ENCODE data around the gene ACOX1.
A peak's percentile ranks its signal among the peaks of the same experiment; 100 is the strongest.

The ACOX1 gene

DNA sequence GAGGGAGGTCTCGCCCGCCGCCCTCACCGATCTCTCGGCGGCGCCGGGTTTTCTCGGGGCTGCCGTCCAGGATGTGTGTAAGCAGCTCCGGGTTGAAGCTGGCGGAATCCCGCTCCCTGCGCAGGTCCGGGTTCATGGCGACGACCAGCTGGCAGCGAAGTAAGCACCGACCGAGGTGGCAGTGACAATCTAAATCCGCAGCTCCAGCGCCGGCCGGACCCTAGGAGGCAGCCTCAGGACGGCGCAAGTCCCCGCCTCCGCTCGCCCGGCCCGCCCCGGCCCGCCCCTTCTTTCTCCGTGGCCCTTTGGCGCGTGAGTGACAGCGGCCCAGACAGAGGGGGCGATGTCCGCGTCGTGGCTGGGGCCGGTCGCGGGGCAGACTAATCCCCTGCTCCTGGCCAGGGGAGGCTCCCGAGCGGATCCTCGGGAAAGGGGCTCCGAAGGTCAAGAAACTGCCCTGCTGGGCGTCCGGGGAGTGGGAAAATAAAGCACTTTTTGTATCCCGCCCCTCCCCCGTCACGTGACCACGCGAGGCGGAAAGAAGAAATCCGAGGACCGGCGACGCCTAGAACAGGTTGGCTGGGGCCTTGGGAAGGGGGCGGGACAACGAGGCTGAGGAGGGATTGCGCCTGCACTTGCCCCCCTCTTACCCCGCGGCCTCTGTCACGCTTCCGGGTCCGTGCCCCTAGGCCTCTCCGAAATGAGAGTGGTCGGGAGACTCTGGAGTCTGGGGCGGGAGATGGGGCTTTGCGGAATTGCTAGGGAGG lies at the start of gene ACOX1, which contains the start of gene TEN1 (continued):
- TF ChIP-seq, protein P1, sequence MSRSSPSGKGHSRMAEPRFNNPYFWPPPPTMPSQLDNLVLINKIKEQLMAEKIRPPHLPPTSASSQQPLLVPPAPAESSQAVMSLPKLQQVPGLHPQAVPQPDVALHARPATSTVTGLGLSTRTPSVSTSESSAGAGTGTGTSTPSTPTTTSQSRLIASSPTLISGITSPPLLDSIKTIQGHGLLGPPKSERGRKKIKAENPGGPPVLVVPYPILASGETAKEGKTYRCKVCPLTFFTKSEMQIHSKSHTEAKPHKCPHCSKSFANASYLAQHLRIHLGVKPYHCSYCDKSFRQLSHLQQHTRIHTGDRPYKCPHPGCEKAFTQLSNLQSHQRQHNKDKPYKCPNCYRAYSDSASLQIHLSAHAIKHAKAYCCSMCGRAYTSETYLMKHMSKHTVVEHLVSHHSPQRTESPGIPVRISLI (tag by site-specific recombination; IDR thresholded peaks at IDR 0.05): 0 out of 2 replicates have a peak, but pooled peaks have one; percentile 63
- TF ChIP-seq ZNF214 (tag by site-specific recombination; IDR thresholded peaks at IDR 0.05; ENCODE audit: borderline replicate concordance): no peak; the same call in 1 of the 2 replicates
- TF ChIP-seq ZNF121 (tag by site-specific recombination; IDR thresholded peaks at IDR 0.05): 0 out of 2 replicates have a peak, but pooled peaks have one; percentile 14
- peak; percentile 52 for TF ChIP-seq ZBTB21 (tag by site-specific recombination; IDR thresholded peaks at IDR 0.05)
- TF ChIP-seq, protein P2, sequence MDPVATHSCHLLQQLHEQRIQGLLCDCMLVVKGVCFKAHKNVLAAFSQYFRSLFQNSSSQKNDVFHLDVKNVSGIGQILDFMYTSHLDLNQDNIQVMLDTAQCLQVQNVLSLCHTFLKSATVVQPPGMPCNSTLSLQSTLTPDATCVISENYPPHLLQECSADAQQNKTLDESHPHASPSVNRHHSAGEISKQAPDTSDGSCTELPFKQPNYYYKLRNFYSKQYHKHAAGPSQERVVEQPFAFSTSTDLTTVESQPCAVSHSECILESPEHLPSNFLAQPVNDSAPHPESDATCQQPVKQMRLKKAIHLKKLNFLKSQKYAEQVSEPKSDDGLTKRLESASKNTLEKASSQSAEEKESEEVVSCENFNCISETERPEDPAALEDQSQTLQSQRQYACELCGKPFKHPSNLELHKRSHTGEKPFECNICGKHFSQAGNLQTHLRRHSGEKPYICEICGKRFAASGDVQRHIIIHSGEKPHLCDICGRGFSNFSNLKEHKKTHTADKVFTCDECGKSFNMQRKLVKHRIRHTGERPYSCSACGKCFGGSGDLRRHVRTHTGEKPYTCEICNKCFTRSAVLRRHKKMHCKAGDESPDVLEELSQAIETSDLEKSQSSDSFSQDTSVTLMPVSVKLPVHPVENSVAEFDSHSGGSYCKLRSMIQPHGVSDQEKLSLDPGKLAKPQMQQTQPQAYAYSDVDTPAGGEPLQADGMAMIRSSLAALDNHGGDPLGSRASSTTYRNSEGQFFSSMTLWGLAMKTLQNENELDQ (tag by site-specific recombination; IDR thresholded peaks at IDR 0.05; ENCODE audit: low read depth): no peak
- peak; percentile 83; the same call in 1 of the 2 replicates for TF ChIP-seq SP7 (tag by site-specific recombination; IDR thresholded peaks at IDR 0.05)
- TF ChIP-seq ZNF341 (tag by site-specific recombination; IDR thresholded peaks at IDR 0.05; ENCODE audit: low read depth): peak; percentile 93
- TF ChIP-seq KLF16 (tag by site-specific recombination; IDR thresholded peaks at IDR 0.05): peak; percentile 90
- TF ChIP-seq ZNF701 (tag by site-specific recombination; IDR thresholded peaks at IDR 0.05): no peak
- TF ChIP-seq, protein P3, sequence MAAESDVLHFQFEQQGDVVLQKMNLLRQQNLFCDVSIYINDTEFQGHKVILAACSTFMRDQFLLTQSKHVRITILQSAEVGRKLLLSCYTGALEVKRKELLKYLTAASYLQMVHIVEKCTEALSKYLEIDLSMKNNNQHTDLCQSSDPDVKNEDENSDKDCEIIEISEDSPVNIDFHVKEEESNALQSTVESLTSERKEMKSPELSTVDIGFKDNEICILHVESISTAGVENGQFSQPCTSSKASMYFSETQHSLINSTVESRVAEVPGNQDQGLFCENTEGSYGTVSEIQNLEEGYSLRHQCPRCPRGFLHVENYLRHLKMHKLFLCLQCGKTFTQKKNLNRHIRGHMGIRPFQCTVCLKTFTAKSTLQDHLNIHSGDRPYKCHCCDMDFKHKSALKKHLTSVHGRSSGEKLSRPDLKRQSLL (tag by site-specific recombination; IDR thresholded peaks at IDR 0.05): peak; percentile 95
- TF ChIP-seq ZNF223 (tag by site-specific recombination; IDR thresholded peaks at IDR 0.05): no peak
- TF ChIP-seq KLF7 (tag by site-specific recombination; IDR thresholded peaks at IDR 0.05; ENCODE audit: borderline replicate concordance): no peak; the same call in none of the 2 replicates
- peak; percentile 98 for TF ChIP-seq SP3 (tag by site-specific recombination; IDR thresholded peaks at IDR 0.05)
- TF ChIP-seq ZNF366 (tag by site-specific recombination; conservative IDR thresholded peaks at IDR 0.05): peak; percentile 50; the same call in 1 of the 2 replicates
- TF ChIP-seq, protein P4, sequence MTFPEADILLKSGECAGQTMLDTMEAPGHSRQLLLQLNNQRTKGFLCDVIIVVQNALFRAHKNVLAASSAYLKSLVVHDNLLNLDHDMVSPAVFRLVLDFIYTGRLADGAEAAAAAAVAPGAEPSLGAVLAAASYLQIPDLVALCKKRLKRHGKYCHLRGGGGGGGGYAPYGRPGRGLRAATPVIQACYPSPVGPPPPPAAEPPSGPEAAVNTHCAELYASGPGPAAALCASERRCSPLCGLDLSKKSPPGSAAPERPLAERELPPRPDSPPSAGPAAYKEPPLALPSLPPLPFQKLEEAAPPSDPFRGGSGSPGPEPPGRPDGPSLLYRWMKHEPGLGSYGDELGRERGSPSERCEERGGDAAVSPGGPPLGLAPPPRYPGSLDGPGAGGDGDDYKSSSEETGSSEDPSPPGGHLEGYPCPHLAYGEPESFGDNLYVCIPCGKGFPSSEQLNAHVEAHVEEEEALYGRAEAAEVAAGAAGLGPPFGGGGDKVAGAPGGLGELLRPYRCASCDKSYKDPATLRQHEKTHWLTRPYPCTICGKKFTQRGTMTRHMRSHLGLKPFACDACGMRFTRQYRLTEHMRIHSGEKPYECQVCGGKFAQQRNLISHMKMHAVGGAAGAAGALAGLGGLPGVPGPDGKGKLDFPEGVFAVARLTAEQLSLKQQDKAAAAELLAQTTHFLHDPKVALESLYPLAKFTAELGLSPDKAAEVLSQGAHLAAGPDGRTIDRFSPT (tag by site-specific recombination; IDR thresholded peaks at IDR 0.05): peak; percentile 78; the same call in 1 of the 2 replicates
- TF ChIP-seq, protein P5, sequence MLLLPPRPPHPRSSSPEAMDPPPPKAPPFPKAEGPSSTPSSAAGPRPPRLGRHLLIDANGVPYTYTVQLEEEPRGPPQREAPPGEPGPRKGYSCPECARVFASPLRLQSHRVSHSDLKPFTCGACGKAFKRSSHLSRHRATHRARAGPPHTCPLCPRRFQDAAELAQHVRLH (tag by site-specific recombination; IDR thresholded peaks at IDR 0.05): peak; percentile 86
- TF ChIP-seq, protein P6, sequence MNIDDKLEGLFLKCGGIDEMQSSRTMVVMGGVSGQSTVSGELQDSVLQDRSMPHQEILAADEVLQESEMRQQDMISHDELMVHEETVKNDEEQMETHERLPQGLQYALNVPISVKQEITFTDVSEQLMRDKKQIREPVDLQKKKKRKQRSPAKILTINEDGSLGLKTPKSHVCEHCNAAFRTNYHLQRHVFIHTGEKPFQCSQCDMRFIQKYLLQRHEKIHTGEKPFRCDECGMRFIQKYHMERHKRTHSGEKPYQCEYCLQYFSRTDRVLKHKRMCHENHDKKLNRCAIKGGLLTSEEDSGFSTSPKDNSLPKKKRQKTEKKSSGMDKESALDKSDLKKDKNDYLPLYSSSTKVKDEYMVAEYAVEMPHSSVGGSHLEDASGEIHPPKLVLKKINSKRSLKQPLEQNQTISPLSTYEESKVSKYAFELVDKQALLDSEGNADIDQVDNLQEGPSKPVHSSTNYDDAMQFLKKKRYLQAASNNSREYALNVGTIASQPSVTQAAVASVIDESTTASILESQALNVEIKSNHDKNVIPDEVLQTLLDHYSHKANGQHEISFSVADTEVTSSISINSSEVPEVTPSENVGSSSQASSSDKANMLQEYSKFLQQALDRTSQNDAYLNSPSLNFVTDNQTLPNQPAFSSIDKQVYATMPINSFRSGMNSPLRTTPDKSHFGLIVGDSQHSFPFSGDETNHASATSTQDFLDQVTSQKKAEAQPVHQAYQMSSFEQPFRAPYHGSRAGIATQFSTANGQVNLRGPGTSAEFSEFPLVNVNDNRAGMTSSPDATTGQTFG (tag by site-specific recombination; IDR thresholded peaks at IDR 0.05; ENCODE audit: borderline replicate concordance): no peak
- TF ChIP-seq KLF1 (tag by site-specific recombination; IDR thresholded peaks at IDR 0.05): peak; percentile 80
- TF ChIP-seq ZSCAN30 (tag by site-specific recombination; IDR thresholded peaks at IDR 0.05): peak; percentile 77; the same call in 1 of the 2 replicates
- TF ChIP-seq, protein P7, sequence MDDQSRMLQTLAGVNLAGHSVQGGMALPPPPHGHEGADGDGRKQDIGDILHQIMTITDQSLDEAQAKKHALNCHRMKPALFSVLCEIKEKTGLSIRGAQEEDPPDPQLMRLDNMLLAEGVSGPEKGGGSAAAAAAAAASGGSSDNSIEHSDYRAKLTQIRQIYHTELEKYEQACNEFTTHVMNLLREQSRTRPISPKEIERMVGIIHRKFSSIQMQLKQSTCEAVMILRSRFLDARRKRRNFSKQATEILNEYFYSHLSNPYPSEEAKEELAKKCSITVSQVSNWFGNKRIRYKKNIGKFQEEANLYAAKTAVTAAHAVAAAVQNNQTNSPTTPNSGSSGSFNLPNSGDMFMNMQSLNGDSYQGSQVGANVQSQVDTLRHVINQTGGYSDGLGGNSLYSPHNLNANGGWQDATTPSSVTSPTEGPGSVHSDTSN (CRISPR knock-in tag; IDR thresholded peaks at IDR 0.05): peak; percentile 67
- no peak for TF ChIP-seq ZNF157 (tag by site-specific recombination; IDR thresholded peaks at IDR 0.05)
- no peak for TF ChIP-seq MEIS1 (CRISPR knock-in tag; IDR thresholded peaks at IDR 0.05; ENCODE audit: borderline replicate concordance)
- peak; percentile 88 for TF ChIP-seq KLF9 (tag by site-specific recombination; IDR thresholded peaks at IDR 0.05; ENCODE audit: low read depth)
- no peak for TF ChIP-seq ZNF544 (tag by site-specific recombination; IDR thresholded peaks at IDR 0.05)
- peak; percentile 93; the same call in 1 of the 2 replicates for TF ChIP-seq IKZF3 (tag by site-specific recombination; IDR thresholded peaks at IDR 0.05)
- no peak for TF ChIP-seq ZNF239 (tag by site-specific recombination; IDR thresholded peaks at IDR 0.05)
- peak; percentile 82 for TF ChIP-seq ZEB2 (tag by site-specific recombination; IDR thresholded peaks at IDR 0.05)
- no peak for TF ChIP-seq SCRT2 (tag by site-specific recombination; IDR thresholded peaks at IDR 0.05)

Data from HEK293 (cell line).